Measurements from ENCODE around the gene SULF2. TPM values are rescaled to one million over a fixed set of nuclear protein-coding genes. Genes with fewer than 3 reads are reported as not detected.

SULF2 gene
- total and polyA plus RNA-seq, 2 donors: 9.3 to 94.0 TPM

DNA sequence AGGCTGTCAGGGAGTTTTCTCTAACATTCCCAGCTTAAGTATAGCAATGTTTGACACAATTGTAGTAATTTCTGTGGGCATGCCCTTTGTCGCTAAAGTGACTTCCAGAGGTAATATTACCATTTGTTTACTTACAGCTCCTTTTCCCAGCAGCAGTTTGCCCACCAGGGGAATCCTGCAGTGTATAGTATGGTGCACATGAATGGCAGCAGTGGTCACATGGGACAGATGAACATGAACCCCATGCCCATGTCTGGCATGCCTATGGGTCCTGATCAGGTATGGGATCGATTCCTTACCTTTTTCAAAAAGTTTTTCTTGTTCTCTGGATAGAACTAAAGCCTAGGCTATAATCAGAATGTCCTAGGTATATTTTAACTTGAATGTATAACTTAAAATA lies 132.5 kb downstream of the SULF2 start:
- Histone ChIP-seq H3K27me3 (ENCODE audit: control insufficient read depth in 2 of 2, insufficient read depth in 1 of 2, low read length in 1 of 2) (no peaks in the 10 kb centered on the region), H3K9me3 (ENCODE audit: control insufficient read depth in 2 of 2, insufficient read depth in 1 of 2, low read length in 1 of 2) (no peaks in the 10 kb centered on the region), H3K36me3 (ENCODE audit: control insufficient read depth in 2 of 2, insufficient read depth in 2 of 2, low read length in 1 of 2) (peaks cover 40 to 44% of the 10 kb centered on the region in 2 donors), H3K4me1 (ENCODE audit: control insufficient read depth in 2 of 2, insufficient read depth in 2 of 2, low read length in 2 of 2) (no peaks in the 10 kb centered on the region), H3K4me3 (ENCODE audit: low read length in 2 of 2) (no peak overlapping the region), H3K27ac (ENCODE audit: low read depth in 1 of 2, low read length in 1 of 2) (no peak overlapping the region)
- WGBS: 100% methylated on average over 2 of the region's 2 CpGs
- no peak for DNase-seq (ENCODE audit: low read depth in 6 of 9, low spot score in 9 of 9)

DNA sequence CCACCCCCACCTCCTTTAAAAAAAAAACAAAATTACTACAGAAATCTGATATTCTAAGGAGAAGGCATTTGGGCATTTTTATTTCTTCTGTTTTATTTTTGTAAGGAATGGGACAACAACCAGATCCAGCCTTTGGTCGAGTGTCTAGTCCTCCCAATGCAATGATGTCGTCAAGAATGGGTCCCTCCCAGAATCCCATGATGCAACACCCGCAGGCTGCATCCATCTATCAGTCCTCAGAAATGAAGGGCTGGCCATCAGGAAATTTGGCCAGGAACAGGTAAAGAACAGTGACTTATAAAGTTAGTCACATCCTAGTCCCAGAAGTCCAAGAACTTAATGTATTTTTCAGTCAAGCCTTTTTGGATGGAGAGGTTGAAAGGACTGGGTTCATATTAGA lies 133.0 kb downstream of the SULF2 start:
- no peak for DNase-seq (ENCODE audit: low read depth in 6 of 9, low spot score in 9 of 9)
- no peak overlapping the region for H3K4me3 ChIP-seq (ENCODE audit: low read length in 2 of 2)
- H3K27ac ChIP-seq (ENCODE audit: low read depth in 1 of 2, low read length in 1 of 2): no peak overlapping the region
- H3K9me3 ChIP-seq (ENCODE audit: control insufficient read depth in 2 of 2, insufficient read depth in 1 of 2, low read length in 1 of 2): no peaks in the 10 kb centered on the region
- no peaks in the 10 kb centered on the region for H3K27me3 ChIP-seq (ENCODE audit: control insufficient read depth in 2 of 2, insufficient read depth in 1 of 2, low read length in 1 of 2)
- H3K4me1 ChIP-seq (ENCODE audit: control insufficient read depth in 2 of 2, insufficient read depth in 2 of 2, low read length in 2 of 2): no peaks in the 10 kb centered on the region
- peaks cover 40 to 45% of the 10 kb centered on the region in 2 donors for H3K36me3 ChIP-seq (ENCODE audit: control insufficient read depth in 2 of 2, insufficient read depth in 2 of 2, low read length in 1 of 2)
- 97% methylated on average over 3 of the region's 3 CpGs for WGBS

DNA sequence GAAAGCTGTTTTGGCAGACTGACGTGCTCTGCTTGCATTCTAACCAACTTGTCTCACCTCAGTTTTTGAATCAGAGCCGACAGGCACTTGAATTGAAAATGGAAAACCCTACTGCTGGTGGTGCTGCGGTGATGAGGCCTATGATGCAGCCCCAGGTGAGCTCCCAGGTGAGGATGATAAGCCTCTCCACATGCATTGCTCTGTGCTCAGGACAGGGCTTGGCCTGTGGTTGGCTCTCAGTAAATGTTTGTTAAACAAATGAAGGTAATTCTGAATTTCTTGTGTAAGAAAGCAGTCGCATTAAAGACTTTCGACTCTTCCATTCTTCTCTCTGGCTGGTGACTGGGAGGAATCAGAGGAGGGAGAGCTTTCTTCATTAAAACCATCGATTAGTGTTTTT lies 136.3 kb downstream of the SULF2 start:
- Histone ChIP-seq H3K27ac (ENCODE audit: low read depth in 1 of 2, low read length in 1 of 2) (no peak overlapping the region), H3K4me3 (ENCODE audit: low read length in 2 of 2) (no peak overlapping the region), H3K9me3 (ENCODE audit: control insufficient read depth in 2 of 2, insufficient read depth in 1 of 2, low read length in 1 of 2) (no peaks in the 10 kb centered on the region), H3K27me3 (ENCODE audit: control insufficient read depth in 2 of 2, insufficient read depth in 1 of 2, low read length in 1 of 2) (no peaks in the 10 kb centered on the region), H3K4me1 (ENCODE audit: control insufficient read depth in 2 of 2, insufficient read depth in 2 of 2, low read length in 2 of 2) (no peaks in the 10 kb centered on the region), H3K36me3 (ENCODE audit: control insufficient read depth in 2 of 2, insufficient read depth in 2 of 2, low read length in 1 of 2) (peaks cover 42 to 55% of the 10 kb centered on the region in 2 donors)
- DNase-seq (ENCODE audit: low read depth in 6 of 9, low spot score in 9 of 9): no peak
- 97% methylated on average over 6 of the region's 6 CpGs for WGBS

DNA sequence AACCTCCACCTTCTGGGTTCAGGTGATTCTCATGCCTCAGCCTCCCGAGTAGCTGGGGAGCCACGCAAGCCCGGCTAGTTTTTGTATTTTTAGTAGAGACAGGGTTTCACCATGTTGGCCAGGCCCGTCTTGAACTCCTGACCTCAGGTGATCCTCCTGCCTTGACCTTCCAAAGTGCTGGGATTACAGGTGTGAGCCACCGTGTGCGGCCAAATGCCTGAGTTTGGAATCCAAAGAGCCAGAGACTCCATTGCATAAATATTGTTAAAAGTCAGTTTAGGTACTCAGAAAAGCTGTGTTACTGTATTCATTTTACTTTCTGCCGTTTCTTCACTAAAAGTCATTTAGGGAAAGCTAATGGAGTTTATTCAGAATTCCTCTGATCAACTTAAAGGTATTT lies 137.3 kb downstream of the SULF2 start:
- no peaks in the 10 kb centered on the region for H3K4me1 ChIP-seq (ENCODE audit: control insufficient read depth in 2 of 2, insufficient read depth in 2 of 2, low read length in 2 of 2)
- WGBS: 98% methylated on average over 7 of the region's 7 CpGs
- H3K27ac ChIP-seq (ENCODE audit: low read depth in 1 of 2, low read length in 1 of 2): no peak overlapping the region
- peaks cover 39 to 50% of the 10 kb centered on the region in 2 donors for H3K36me3 ChIP-seq (ENCODE audit: control insufficient read depth in 2 of 2, insufficient read depth in 2 of 2, low read length in 1 of 2)
- H3K4me3 ChIP-seq (ENCODE audit: low read length in 2 of 2): no peak overlapping the region
- no peaks in the 10 kb centered on the region for H3K27me3 ChIP-seq (ENCODE audit: control insufficient read depth in 2 of 2, insufficient read depth in 1 of 2, low read length in 1 of 2)
- H3K9me3 ChIP-seq (ENCODE audit: control insufficient read depth in 2 of 2, insufficient read depth in 1 of 2, low read length in 1 of 2): no peaks in the 10 kb centered on the region
- no peak for DNase-seq (ENCODE audit: low read depth in 6 of 9, low spot score in 9 of 9)

DNA sequence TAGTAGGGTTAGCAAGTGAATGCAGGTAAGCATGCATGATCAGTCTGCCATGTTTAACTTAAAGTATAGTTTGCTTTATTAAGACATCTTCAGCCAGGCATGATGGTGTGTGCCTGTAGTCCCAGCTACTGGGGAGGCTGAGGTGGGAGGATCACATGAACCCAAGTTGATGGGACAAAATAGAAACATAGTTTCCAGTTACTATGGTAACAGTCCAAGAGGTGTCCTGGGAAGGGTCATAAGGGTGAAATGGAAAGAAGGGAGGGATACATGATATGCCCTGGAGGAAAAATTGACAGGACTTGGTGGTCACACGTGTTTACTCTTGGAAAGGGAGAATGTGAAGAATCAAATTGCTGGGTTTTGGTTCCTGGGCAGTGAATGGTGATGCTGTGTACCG lies 139.6 kb downstream of the SULF2 start:
- DNase-seq (ENCODE audit: low read depth in 6 of 9, low spot score in 9 of 9): no peak
- Histone ChIP-seq H3K27ac (ENCODE audit: low read depth in 1 of 2, low read length in 1 of 2) (no peak overlapping the region), H3K9me3 (ENCODE audit: control insufficient read depth in 2 of 2, insufficient read depth in 1 of 2, low read length in 1 of 2) (no peaks in the 10 kb centered on the region), H3K36me3 (ENCODE audit: control insufficient read depth in 2 of 2, insufficient read depth in 2 of 2, low read length in 1 of 2) (peaks cover 32 to 42% of the 10 kb centered on the region in 2 donors), H3K4me3 (ENCODE audit: low read length in 2 of 2) (no peak overlapping the region), H3K27me3 (ENCODE audit: control insufficient read depth in 2 of 2, insufficient read depth in 1 of 2, low read length in 1 of 2) (no peaks in the 10 kb centered on the region), H3K4me1 (ENCODE audit: control insufficient read depth in 2 of 2, insufficient read depth in 2 of 2, low read length in 2 of 2) (no peaks in the 10 kb centered on the region)
- WGBS: 72% methylated on average over 2 of the region's 2 CpGs

DNA sequence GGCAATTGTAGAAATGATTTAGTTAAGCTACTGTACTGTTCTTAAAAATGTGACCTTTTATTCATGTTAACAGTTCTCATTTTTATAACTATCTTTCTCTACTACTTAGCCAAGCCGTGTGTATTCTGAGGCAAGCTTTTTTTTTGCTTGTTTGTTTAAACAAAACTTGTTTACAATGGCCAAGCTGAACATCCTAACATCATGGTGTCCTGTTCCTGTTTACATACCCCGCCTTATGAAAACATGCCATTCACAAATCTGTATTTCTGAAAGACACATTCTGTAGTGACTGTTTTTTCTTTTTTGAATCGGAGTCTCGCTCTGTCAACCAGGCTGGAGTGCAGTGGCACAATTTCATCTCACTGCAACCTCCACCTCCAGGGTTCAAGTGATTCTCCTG lies 142.7 kb downstream of the SULF2 start:
- Histone ChIP-seq H3K9me3 (ENCODE audit: control insufficient read depth in 2 of 2, insufficient read depth in 1 of 2, low read length in 1 of 2) (no peaks in the 10 kb centered on the region), H3K36me3 (ENCODE audit: control insufficient read depth in 2 of 2, insufficient read depth in 2 of 2, low read length in 1 of 2) (peaks cover 37 to 46% of the 10 kb centered on the region in 2 donors), H3K4me1 (ENCODE audit: control insufficient read depth in 2 of 2, insufficient read depth in 2 of 2, low read length in 2 of 2) (no peaks in the 10 kb centered on the region), H3K27ac (ENCODE audit: low read depth in 1 of 2, low read length in 1 of 2) (no peak overlapping the region), H3K27me3 (ENCODE audit: control insufficient read depth in 2 of 2, insufficient read depth in 1 of 2, low read length in 1 of 2) (no peaks in the 10 kb centered on the region), H3K4me3 (ENCODE audit: low read length in 2 of 2) (no peak overlapping the region)
- WGBS: 96% methylated on average over 4 of the region's 4 CpGs
- DNase-seq (ENCODE audit: low read depth in 6 of 9, low spot score in 9 of 9): no peak

DNA sequence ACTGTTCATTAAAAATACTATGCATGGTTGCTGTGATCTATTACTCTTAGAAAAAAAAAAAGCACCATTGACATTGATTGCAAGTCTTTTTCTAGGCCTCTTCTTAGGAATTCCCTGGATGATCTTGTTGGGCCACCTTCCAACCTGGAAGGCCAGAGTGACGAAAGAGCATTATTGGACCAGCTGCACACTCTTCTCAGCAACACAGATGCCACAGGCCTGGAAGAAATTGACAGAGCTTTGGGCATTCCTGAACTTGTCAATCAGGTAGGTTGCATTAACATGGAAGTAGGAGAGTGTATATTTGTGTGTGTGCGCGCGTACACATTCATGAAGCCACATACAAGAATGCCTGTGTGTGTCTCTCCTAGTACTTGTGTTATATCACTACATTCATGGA lies 143.2 kb downstream of the SULF2 start:
- Histone ChIP-seq H3K36me3 (ENCODE audit: control insufficient read depth in 2 of 2, insufficient read depth in 2 of 2, low read length in 1 of 2) (peaks cover 36 to 43% of the 10 kb centered on the region in 2 donors), H3K4me1 (ENCODE audit: control insufficient read depth in 2 of 2, insufficient read depth in 2 of 2, low read length in 2 of 2) (no peaks in the 10 kb centered on the region)
- 99% methylated on average over 4 of the region's 4 CpGs for WGBS

DNA sequence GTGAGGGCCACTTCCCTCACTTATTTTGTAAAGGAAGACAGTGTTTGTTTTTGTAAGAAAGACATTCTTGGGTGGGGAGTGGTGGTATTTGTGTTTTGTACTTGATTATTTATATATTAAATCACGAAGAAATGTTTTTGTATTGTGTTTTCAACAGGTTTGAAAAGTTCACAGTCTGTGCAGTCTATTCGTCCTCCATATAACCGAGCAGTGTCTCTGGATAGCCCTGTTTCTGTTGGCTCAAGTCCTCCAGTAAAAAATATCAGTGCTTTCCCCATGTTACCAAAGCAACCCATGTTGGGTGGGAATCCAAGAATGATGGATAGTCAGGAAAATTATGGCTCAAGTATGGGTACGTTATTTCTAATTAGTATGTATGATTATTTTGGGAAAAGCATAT lies 146.4 kb downstream of the SULF2 start:
- Histone ChIP-seq H3K36me3 (ENCODE audit: control insufficient read depth in 2 of 2, insufficient read depth in 2 of 2, low read length in 1 of 2) (peaks cover 42 to 48% of the 10 kb centered on the region in 2 donors), H3K27me3 (ENCODE audit: control insufficient read depth in 2 of 2, insufficient read depth in 1 of 2, low read length in 1 of 2) (no peaks in the 10 kb centered on the region), H3K9me3 (ENCODE audit: control insufficient read depth in 2 of 2, insufficient read depth in 1 of 2, low read length in 1 of 2) (no peaks in the 10 kb centered on the region), H3K27ac (ENCODE audit: low read depth in 1 of 2, low read length in 1 of 2) (no peak overlapping the region), H3K4me1 (ENCODE audit: control insufficient read depth in 2 of 2, insufficient read depth in 2 of 2, low read length in 2 of 2) (no peaks in the 10 kb centered on the region), H3K4me3 (ENCODE audit: low read length in 2 of 2) (no peak overlapping the region)
- WGBS: 71% methylated on average over 4 of the region's 4 CpGs
- no peak for DNase-seq (ENCODE audit: low read depth in 6 of 9, low spot score in 9 of 9)

More for the DNA sequence above, 143.2 kb downstream of the SULF2 start:
- no peaks in the 10 kb centered on the region for H3K9me3 ChIP-seq (ENCODE audit: control insufficient read depth in 2 of 2, insufficient read depth in 1 of 2, low read length in 1 of 2)
- no peak overlapping the region for H3K4me3 ChIP-seq (ENCODE audit: low read length in 2 of 2)
- H3K27ac ChIP-seq (ENCODE audit: low read depth in 1 of 2, low read length in 1 of 2): no peak overlapping the region
- no peaks in the 10 kb centered on the region for H3K27me3 ChIP-seq (ENCODE audit: control insufficient read depth in 2 of 2, insufficient read depth in 1 of 2, low read length in 1 of 2)
- DNase-seq (ENCODE audit: low read depth in 6 of 9, low spot score in 9 of 9): no peak

DNA sequence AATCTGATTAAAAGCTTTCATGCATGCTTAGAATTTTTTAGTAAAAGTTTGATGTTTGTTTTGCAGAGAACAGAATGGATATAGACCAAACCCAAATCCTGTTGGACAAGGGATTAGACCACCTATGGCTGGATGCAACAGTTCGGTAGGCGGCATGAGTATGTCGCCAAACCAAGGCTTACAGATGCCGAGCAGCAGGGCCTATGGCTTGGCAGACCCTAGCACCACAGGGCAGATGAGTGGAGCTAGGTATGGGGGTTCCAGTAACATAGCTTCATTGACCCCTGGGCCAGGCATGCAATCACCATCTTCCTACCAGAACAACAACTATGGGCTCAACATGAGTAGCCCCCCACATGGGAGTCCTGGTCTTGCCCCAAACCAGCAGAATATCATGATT lies 150.0 kb downstream of the SULF2 start:
- Histone ChIP-seq H3K36me3 (ENCODE audit: control insufficient read depth in 2 of 2, insufficient read depth in 2 of 2, low read length in 1 of 2) (peaks cover 37 to 42% of the 10 kb centered on the region in 2 donors), H3K27me3 (ENCODE audit: control insufficient read depth in 2 of 2, insufficient read depth in 1 of 2, low read length in 1 of 2) (no peaks in the 10 kb centered on the region), H3K4me1 (ENCODE audit: control insufficient read depth in 2 of 2, insufficient read depth in 2 of 2, low read length in 2 of 2) (no peaks in the 10 kb centered on the region), H3K9me3 (ENCODE audit: control insufficient read depth in 2 of 2, insufficient read depth in 1 of 2, low read length in 1 of 2) (no peaks in the 10 kb centered on the region), H3K27ac (ENCODE audit: low read depth in 1 of 2, low read length in 1 of 2) (no peak overlapping the region), H3K4me3 (ENCODE audit: low read length in 2 of 2) (no peak overlapping the region)
- DNase-seq (ENCODE audit: low read depth in 6 of 9, low spot score in 9 of 9): no peak
- 98% methylated on average over 4 of the region's 4 CpGs for WGBS

DNA sequence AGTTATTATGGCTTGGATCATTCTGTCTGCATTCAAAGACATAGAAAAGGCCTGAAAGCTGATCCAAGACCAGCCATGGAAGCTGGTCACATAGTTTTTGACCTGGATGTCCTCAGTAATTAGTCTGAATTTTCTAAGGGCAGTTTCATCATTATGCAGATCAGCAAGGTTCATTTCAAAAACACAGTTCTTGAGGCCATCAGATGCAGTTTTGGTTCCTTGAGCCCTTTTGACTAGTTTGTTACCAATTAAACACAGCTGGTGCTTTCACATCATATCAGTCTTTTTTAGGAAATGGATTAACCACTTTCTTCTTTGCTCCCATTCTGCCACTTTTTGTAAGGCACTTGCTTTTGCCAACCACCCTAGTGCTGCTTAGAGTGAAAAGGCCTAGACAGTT lies 154.2 kb downstream of the SULF2 start:
- DNase-seq (ENCODE audit: low read depth in 6 of 9, low spot score in 9 of 9): no peak
- peaks cover 22 to 32% of the 10 kb centered on the region in 2 donors for H3K36me3 ChIP-seq (ENCODE audit: control insufficient read depth in 2 of 2, insufficient read depth in 2 of 2, low read length in 1 of 2)
- no peak overlapping the region for H3K27ac ChIP-seq (ENCODE audit: low read depth in 1 of 2, low read length in 1 of 2)
- H3K9me3 ChIP-seq (ENCODE audit: control insufficient read depth in 2 of 2, insufficient read depth in 1 of 2, low read length in 1 of 2): no peaks in the 10 kb centered on the region
- no peak overlapping the region for H3K4me3 ChIP-seq (ENCODE audit: low read length in 2 of 2)
- no peaks in the 10 kb centered on the region for H3K27me3 ChIP-seq (ENCODE audit: control insufficient read depth in 2 of 2, insufficient read depth in 1 of 2, low read length in 1 of 2)
- no peaks in the 10 kb centered on the region for H3K4me1 ChIP-seq (ENCODE audit: control insufficient read depth in 2 of 2, insufficient read depth in 2 of 2, low read length in 2 of 2)
